GM21619 (cell line): ENCODE measurements around the gene DENND1B.
"Not testable (repeated sequence)": the region's sequence is repeated elsewhere in the genome, so short reads cannot be mapped to it uniquely, and the experiment has no call there.

Source experiments
- ATAC-seq: cut with Tn5 transposase; IDR thresholded peaks from one replicate; pipeline ENCODE4 v1.9.1; 2021; ENCODE audit not compliant: unreplicated experiment

Gene DENND1B

DNA sequence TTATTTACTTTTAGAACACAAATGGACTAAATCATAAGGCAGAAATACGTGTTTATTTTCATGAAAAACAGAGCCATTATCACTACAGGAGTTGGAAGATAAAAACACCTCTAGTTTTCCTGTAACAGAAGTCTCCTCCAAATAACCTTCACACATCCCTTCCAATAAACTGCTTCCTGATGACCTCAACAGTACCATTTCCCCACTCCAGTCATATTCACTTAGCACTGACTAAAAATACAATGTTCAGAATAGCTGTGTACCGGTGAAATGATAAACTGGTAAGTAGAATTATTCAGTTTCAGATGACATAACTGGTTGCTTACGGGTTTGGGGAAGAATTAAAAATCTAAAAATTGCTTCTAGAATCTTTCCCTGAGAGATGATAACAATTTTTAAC is 137.9 kb downstream of the DENND1B start:
- ATAC-seq: no peak

DNA sequence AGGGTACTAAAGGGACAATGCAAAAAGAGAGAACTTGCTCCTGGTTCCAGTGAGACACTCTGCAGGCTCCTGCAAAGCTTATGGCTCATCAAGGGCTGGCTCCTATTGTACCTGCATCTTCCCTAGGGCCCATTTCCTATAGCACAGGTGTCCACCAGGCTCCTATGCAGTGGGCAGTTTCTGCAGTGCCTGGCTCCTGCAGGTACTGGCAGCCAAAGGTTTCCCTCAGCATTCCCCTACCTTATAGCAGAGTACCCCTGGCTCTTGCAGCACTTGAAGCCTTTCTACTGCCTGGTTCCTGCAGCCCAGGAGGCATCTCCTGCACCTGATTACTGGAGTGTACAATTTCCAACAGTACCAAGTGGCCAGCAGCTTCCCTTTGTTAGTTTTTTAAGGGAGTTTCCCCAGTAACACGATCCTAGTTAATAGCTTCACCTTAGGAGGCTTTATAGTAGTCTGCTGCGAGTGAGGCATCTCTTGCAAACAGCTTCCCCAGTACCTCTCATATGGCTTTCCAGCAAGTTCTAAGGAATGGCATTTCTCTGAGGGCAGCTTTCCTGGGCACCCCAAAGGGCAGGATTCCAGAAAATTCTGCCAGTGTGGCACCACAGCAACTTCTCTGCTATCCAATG is 141.7 kb downstream of the DENND1B start:
- ATAC-seq: no peak

DNA sequence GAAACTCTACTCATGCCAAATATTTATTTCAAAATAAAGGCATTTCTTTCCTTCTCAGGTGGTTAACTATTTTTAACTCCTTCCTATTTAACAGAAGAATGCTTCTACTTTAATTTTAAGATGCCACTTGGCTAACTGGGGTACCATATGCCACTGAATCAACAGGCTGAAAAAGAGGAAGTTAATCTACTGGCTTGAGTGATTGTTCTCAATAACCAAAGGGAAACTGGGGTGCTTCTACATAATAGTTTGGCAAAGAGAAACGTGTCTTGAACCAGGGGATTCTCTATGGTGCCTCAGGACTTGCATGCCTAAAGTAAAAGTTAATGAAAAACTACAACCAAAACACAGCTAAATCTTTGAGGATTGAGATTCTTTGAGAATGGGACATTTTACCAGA is 142.6 kb downstream of the DENND1B start:
- ATAC-seq: no peak

DNA sequence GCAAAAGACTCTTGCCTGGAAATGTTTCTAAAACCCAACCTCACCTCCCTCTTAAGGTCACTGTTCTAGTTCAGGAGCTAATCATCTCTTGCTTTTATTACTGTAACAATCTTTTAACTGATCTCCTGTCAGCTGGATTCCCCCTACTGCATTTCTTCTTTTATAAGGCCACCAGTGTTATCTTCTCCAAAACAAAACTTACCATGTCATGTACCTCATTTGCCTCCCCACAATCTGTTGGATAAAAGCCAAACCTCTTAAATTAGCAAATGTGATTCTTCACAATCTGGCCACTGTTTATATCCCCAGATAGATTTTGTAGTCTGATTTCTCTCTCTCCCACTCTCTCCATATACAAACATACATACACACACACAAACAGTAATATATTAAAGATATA is 143.3 kb downstream of the DENND1B start:
- no peak for ATAC-seq

DNA sequence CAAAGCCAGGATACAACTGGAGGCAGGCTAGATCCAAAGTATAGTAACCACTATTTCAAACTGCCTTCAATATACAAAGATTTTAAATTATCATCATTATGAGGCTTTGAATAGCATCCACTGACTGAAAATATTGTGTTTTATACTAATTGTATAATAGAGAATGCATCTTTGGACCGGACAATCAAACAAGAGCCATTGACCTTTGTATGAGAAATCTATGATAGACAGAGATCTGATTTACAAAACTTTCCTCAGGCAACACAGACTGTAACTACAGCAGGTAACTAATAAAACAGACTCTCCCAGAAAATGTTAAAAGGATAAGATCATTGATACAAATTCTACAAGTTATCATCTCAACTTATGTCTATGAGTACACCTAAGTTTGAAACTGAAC is 152.9 kb downstream of the DENND1B start:
- no peak for ATAC-seq

DNA sequence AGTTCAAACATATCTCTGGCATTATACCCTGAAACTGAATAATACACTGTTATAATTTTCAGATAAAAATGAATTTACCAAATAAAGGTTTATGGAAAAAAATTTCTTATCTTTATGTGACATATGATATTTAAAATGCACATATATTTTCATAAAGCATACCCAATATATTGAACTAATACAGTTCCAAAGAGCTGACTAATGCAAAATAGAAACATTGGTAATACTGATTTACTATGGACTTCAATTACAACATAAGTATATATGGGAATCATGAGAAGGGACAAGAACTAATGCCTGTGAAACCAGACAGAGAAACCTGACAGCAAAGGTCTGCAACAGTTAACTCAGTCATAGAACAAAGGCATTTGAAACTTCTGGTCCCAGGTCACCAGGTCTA is 153.5 kb downstream of the DENND1B start:
- ATAC-seq: no peak

DNA sequence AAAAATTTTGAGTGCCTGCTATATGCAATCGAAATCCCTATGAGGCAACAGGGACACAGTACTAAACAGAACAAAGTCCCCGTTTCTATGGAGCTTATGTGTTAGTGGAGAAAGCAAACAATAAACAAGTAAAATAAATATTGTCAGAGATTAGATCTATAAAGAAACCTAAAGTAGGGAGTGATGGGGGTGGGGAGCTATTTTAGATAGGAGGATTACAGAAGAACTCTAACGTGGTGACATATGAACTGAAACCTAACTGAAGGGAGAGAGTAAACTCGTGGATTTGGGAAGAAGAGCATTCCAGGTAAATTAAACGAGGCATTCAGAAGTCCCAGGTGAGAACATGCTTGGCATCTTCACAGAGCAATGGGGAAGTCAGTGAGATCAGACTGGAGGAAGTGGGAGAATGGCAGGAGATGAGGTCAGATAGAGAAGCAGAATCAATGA is 154.5 kb downstream of the DENND1B start:
- no peak for ATAC-seq

DNA sequence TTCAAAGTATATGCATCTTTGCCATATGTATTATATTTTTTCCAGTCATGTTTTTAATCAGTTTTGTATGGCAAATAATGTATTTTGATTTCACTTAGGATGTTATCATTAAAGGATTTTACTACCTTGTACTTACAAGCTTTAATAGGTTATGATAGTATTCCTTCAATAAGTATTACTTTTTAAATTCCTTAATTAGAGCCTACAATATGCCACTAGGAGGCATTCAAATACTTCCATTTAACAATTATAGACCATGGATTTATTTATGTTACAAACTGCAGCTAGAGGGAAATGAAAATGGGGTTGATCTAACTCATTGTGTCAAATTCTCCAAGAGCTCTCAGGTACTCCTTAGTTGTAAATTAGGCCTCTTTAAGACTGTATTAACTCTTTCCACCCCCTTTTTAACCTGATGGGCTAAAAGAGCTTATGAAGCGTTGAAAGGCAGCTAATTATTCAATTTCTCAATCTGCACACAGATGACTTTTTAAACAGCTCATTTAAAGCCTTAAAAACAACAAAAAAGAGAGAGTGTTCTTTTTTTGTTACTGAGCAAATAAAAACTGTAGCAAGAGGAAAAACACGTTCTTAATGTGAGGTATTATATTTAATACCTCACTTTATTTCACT is 156.2 kb downstream of the DENND1B start:
- no peak for ATAC-seq

DNA sequence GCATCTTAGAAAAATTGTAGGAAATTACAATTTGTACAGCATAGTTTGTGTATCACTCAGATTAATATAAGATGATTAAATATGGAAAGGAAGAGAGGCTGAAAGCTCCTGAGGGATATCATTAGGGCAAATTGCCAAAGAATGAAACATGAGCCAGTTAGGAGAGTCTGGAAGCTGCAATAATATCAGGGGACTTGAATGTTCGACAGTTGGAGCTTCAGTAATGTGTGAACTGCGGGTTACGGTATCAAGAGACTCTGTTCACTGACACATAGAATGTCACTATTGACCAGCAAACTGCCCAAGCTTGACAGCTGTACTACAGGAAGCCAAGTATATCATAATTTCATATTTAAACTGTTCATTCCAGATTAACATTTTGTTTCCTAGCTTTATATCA is 157.2 kb downstream of the DENND1B start:
- no peak for ATAC-seq

DNA sequence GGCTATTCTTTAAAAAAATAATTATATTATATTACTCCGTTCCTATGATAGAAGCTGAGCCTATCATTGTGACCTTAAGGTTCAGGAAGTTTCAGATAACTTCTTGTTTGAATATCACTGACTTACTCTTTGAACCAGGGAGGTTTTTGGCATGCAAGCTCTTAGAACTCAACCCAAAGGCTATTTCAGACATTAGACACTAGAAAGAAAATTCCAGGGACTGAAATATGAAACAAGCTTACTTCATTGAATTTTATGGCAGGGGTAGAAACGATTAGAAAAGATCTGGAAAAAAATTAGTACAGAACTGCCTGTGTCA is 159.6 kb downstream of the DENND1B start:
- ATAC-seq: no peak

DNA sequence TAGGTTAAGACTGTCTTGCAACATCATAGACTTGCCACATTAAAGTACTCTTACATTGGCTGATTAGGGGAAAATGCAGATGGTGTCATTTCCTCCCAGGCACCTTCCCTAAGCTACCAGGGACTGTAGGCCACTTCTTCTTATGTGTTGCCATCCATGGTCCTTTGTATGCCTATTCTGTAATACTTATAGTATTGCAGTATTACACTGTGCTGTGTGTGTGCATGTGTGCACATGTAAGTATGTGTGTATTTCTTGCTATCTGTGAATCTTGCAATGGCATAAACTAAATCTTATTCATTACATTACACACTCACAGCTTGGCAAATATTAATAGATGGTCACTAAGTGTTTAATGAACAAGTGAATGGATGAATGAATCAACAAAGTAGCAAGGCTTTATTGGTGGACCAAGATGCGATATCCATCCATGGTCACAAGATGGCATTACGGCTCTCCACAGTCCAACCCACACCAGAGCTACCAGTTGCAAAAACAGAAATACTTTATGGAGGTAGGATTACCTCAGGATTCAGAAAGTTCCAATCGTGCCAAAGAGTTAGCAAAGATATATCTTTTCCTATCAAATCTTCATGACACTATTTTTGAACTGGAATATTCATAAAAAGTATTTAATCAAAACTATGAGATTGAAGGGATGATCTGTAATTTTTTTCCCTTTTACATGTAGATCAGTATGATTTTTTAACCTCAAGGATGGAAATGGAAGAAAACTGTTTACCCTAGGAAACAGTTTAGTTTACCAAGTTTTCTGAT is 160.2 kb downstream of the DENND1B start:
- ATAC-seq: peak; percentile 70

DNA sequence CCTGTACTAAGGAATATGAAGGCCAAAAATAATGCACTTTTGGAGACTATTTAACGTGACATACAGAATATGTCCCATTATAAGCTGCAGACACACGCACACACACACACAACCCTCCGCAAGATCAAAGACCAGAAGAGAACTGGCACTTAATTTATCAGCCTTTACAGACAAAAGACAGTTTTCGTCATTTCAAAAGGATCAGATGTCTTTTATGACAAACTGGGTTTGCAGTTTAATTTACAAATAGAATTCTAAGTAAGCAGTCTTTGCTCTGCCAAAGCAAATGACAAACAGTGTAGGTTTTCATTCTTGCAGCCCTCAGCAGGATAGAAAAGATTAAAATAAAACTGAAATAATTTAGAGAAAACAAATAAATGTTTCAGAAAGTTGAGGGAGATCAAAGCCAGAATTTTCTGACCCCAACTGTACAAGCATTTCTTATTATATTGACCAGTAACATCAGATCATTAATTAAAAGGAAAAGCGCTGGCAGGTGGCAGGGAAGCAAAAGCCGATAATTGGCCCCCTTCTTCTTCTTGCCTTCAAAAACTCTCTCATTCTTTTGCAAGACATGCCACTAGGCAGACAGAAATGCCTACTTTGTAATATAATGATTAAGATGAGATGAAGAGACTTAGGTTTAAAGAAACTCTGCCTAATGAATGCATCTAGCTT is 169.0 kb downstream of the DENND1B start:
- ATAC-seq: no peak

DNA sequence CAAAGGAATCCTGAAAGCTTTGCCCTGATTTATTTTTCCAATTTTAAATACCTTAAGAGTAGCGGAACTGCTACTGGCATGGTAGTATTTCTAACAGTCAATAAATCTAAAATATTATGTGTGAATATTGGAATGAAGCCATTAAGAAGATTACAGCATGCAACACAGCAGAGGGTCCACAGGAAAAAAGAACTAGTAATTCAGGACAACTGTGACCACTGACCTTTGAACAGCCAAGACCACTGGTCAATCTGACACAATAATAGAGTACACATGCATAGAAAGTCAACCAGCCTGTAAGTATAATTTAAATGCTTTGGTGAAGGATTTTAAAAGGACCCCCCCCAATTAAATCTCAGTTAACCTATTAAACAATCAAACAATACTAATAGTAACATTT is 171.0 kb downstream of the DENND1B start:
- ATAC-seq: no peak

DNA sequence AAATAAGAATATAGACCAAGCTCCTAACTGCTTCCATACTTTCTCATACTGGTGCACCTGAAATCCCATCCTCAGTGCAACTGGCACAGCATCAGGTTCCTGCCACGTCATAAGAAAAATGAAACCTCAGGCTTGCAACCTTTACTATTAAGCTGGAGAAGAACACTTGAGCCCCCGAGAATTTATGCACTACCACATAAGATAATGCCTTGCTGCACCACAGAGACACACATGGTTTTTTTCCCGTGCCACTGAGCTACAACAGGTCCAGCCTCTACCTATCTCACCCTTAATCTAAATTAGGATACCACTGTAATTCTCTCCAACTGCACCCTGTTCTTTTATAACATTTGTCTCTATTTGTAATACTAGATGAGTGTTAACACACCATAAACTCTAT is 174.5 kb downstream of the DENND1B start:
- no peak for ATAC-seq

DNA sequence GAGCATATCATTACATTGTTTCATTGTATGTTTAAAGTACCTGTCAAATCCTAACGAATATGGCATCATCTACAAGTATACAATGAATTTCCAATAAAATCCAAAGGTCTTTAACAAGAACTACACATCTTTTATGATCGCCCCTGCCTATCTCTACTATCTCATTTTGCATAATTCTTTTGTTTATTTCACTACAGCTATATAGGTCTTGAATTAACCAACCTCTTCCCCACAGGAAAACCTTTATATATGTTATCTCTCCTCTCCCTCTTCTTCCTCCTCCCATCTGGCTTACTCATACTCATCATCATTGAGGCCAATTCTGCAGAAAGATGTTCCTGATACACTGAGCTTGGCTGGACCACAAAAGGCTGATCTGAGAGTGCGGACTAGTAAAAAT is 175.5 kb downstream of the DENND1B start:
- no peak for ATAC-seq

DNA sequence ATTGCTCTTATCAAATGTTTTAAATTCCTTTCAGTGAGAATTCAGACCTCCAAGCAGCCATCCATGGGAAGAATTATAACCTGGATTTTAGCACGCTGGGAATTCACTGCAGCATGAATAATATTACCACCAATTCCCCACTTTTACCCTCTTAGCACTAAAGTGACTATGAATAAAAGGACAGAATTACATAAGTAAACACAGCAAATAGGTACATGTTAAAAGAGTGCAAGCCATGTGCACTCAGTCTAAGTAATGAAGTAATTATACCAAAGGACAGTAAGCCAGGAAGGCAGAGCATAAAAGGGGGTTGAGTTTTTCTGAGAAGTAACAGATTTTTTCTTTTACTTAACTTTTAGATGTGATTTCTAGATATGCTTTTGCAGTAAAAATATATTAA is 176.3 kb downstream of the DENND1B start:
- no peak for ATAC-seq

DNA sequence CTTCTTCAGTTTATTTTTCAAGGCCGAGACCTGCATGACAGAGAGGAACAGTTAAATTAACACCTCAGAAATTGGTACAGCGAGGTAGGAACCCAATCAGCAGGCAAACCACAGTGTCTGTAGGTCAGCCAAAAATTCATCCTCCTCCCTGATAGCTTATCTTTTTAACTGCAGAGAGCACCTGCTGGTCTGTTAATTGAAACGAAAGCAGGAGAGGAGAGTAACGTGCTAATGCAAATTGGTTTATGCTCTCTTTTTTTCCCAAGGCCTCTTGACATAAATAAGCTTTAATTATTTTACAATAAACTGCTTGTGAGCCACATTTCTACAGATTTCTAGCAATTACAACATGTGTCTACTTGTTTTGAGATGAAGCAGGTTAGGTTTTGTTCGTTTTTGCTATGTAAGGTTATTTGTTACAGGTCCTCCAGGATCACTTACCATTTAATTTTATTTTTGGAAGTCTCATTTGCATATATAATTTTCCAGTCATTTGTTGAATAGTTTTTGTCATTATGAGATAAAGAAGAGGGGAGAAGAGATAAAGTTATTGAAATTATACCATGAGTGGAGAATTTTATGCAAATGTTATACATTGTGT is 179.9 kb downstream of the DENND1B start:
- ATAC-seq: no peak

DNA sequence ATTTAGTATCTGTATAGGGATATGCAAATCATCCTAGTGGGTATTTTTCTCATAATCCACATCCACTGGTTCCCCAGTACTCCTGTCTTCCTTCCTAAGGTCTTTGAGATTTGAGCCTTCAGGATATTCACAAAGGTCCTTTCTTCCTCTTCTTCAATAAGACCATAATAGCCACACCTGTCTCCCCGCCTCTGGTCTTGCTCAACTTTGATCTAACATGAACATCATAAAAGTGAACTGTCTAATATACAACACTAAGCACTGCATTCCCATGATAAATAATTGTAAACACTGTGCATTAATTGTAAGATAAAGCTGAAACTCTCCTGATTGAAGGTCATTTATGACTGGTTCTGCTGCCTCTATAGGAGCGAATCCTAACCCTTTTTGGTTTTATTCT is 184.6 kb downstream of the DENND1B start:
- no peak for ATAC-seq

DNA sequence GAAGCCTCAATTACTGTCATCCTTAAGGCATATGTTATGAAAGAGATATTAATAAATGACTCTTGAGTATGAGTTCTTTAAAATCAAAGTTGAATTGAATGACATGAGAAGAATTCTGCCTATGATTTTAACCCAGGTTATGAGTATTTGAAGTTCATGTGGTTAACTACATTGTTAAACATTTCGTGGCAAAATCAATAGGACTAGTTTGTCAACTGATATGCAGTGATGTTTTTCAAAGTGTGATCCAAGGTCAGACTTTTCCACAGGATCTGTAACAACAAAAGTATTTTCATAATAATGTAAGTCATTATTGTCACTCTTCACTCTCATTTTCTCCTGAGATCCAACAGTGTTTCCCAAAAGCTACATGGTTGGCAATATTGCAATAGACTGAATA is 189.5 kb downstream of the DENND1B start:
- no peak for ATAC-seq

DNA sequence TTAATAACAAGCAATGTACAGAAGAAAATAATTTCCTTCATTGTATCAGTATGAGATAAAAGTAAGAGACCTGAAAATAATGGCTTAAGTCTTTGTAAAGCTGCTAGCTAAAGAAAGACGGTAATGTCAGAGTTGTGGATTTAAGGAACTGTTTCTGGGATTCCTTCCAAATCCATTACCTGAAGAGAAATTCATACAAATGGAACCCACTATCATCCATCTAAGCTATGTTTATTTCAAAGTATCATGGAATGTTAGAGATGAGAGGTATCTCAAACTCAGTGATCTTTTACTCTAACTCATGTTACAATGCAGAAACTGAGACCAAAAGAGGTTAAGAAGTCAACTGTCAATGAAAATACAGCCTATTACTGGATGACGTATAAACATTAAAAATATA is 197.7 kb downstream of the DENND1B start:
- ATAC-seq: no peak

DNA sequence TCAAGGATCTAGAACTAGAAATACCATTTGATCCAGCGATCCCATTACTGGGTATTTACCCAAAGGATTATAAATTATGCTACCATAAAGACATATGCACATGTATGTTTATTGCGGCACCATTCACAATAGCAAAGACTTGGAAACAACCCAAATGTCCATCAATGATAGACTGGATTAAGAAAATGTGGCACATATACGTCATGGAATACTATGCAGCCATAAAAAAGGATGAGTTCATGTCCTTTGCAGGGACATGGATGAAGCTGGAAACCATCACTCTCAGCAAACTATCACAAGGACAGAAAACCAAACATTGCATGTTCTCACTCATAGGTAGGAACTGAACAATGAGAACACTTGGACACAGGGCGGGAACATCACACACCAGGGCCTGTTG is 199.7 kb downstream of the DENND1B start:
- not testable (repeated sequence) for ATAC-seq

DNA sequence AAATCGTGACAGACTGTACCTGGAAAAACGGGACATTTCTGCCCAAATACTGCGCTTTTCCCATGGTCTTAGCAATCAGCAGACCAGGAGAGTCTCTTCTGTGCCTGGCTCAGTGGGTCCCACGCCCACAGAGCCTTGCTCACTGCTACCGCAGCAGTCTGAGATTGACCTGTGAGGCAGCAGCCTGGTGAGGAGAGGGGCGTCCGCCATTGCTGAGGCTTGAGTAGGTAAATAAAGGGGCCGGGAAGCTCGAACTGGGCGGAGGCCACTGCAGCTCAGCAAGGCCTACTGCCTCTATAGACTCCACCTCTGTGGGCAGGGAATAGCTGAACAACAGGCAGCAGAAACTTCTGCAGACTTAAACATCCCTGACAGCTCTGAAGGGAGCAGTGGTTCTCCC is 203.1 kb downstream of the DENND1B start:
- ATAC-seq: no peak
